Middle frontal gyrus (tissue), 1 donor: ENCODE data around the gene PCDHGB6.
"Not testable (repeated sequence)": the region's sequence is repeated elsewhere in the genome, so short reads cannot be mapped to it uniquely, and the experiment has no call there.

Experiments
- DNase-seq: peaks from one replicate; pipeline ENCODE4 v3.0.0-alpha.2; 2015; ENCODE audit warnings: low spot score; ENCODE audit errors: extremely low spot score

PCDHGB6 gene

DNA sequence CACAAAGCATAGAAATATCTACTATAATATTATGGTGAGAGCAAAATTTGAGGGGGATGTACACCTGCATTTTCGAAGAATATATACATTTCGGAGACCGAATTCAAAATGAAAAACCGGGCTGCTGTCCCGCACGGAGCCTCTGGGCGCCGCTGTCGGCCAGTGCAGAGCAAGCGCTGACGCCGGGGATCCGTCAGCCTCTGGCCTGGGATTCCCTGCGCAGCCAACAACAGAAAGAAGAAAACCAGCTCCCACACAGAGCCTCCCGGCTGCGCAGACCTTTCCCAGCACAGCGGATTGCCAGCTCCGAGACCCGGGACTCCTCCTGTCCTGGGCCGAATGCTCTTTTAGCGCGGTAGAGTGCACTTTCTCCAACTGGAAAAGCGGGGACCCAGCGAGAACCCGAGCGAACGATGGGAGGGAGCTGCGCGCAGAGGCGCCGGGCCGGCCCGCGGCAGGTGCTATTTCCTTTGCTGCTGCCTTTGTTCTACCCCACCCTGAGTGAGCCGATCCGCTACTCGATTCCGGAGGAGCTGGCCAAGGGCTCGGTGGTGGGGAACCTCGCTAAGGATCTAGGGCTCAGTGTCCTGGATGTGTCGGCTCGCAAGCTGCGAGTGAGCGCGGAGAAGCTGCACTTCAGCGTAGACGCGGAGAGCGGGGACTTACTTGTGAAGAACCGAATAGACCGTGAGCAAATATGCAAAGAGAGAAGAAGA lies at the start of gene PCDHGB6:
Gene PCDHGB6 (plus strand): TSS at position 232 of the 716 bp plus-strand sequence. CDS start 182 bp downstream, at position 414.
- DNase-seq: not testable (repeated sequence)

DNA sequence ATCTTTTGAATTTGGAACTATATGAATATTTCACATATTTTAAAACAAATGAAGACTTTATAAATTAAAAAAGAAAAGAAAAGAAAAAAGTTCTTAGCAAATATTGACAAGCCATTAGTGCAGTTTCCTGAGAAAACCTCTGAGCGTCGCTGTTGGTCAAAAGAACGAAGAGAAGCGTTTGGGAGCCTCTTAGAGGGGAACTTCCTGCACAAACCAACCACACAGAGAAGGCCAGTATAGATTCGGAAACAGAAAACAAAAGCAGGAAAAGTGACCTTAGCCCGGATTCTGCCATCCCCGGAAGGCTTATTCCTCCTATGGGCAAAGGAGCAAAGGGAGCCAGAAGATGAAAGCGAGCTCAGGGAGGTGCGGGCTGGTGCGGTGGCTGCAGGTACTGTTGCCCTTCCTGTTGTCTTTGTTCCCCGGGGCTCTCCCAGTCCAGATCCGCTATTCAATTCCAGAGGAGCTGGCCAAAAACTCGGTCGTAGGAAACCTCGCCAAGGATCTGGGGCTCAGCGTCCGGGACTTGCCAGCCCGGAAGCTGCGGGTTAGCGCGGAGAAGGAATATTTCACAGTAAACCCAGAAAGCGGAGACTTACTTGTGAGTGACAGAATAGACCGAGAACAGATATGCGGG lies 47.9 kb upstream of the PCDHGB6 start, which contains the start of gene PCDHGB2:
Gene PCDHGB2 (plus strand): TSS at position 205 of the 637 bp plus-strand sequence. CDS start 142 bp downstream, at position 347.
- DNase-seq: no peak

DNA sequence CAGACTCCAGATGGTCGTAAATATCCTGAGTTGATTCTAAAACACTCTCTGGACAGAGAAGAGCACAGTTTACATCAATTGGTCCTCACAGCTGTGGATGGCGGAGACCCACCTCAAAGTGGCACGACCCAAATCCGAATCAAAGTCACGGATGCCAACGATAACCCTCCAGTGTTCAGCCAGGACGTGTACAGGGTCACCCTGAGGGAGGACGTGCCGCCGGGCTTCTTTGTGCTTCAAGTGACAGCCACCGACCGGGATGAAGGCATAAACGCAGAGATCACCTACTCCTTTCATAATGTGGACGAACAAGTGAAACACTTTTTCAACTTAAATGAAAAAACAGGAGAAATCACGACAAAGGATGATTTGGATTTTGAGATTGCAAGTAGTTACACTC lies 47.1 kb upstream of the PCDHGB6 start:
- DNase-seq: no peak

DNA sequence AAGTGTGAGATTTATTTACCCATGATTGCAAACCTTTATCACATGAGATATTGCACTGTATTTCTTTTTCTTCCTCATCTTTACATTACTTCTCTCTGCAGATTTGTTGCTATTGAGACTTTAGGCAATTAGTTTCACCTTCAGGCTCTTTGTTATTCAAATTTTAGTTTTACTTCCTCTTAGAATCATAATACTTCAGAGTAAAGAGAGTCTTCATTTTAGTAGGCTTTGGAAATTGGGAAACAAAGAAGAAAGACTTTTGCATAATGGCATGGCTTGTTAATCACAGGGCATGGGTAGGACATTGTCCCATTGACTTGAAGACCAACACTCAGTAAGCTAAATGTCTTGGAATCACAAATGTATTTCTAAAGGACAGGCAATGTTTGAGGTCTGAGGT lies 45.1 kb upstream of the PCDHGB6 start:
- no peak for DNase-seq

DNA sequence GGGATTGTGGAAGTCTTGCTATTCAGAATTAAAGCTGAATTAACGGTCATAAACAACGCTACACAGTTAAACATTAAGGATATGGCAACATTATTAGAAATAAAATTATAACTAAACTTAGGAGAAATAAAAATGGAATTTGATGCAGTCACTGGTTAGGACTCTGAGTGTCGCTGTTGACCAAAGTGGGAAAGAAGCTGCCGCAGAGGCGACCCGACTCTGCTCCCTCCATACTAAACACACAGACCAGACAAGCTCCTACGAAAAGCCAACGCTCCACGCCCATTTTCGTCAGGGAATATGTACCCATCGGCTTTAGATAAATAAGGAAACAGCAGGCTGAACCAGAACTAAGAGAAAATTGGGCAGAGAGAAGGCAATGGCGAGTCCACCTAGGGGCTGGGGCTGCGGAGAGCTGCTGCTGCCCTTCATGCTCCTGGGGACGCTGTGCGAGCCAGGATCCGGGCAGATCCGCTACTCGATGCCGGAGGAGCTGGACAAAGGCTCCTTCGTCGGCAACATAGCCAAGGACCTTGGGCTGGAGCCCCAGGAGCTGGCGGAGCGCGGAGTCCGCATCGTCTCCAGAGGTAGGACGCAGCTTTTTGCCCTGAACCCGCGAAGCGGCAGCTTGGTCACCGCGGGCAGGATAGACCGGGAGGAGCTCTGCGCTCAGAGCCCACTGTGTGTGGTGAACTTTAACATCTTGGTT lies 43.7 kb upstream of the PCDHGB6 start, which contains the start of gene PCDHGA5:
Gene PCDHGA5 (plus strand): TSS at position 211 of the 709 bp plus-strand sequence. CDS start 169 bp downstream, at position 380.
- DNase-seq: no peak

DNA sequence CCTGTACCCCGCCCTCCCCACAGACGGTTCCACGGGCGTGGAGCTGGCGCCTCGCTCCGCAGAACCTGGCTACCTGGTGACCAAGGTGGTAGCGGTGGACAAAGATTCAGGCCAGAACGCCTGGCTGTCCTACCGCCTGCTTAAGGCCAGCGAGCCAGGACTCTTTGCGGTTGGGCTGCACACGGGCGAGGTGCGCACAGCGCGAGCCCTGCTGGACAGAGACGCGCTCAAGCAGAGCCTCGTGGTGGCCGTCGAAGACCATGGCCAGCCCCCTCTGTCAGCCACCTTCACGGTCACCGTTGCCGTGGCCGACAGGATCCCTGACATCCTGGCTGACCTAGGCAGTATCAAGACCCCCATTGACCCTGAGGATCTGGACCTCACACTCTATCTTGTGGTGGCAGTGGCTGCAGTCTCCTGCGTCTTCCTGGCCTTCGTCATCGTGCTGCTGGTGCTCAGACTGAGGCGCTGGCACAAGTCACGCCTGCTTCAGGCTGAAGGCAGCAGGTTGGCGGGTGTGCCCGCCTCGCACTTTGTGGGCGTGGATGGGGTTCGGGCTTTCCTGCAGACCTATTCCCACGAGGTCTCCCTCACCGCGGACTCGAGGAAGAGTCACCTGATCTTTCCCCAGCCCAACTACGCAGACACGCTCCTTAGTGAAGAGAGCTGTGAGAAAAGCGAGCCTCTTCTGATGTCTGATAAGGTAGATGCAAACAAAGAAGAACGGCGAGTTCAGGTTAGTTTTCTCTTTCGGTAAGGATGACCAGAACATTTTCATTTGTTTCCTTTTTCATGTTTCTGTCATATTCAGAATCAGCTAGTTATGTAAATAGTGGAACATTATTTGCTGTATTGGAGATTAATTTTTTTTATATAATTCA lies 41.6 kb upstream of the PCDHGB6 start:
- DNase-seq: no peak

DNA sequence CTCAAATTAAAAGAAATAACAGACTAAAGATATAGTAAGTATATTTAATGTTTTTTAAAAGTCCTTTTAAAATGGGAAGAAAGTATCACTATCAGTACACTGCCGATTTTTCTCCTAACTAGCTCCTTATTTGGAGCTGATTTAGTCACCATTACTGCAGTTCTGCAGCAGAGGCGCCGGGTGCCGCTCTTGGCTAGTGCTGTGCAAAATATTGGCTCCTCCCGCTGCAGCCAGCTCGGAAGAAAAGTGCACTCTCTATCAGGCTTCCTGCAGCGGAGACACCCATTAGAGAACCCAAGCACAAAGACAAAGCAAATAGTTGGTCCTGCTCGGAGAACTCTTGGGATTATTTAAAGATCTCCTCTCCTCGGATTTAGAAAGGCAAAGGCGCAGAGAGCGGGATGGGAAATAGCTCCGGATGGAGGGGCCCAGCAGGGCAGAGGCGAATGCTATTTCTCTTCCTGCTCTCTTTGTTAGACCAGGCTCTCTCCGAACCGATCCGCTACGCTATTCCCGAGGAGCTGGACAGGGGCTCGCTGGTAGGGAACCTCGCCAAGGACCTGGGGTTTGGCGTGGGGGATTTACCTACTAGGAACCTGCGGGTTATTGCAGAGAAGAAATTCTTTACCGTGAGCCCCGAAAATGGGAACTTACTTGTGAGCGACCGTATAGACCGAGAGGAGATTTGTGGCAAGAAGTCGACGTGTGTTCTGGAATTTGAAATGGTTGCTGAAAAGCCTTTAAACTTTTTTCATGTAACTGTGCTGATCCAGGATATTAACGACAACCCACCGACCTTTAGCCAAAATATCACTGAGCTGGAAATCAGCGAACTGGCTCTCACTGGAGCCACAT lies 37.6 kb upstream of the PCDHGB6 start, which contains the start of gene PCDHGB3:
Gene PCDHGB3 (plus strand): TSS at position 249 of the 855 bp plus-strand sequence. CDS start 153 bp downstream, at position 402.
- DNase-seq: no peak

DNA sequence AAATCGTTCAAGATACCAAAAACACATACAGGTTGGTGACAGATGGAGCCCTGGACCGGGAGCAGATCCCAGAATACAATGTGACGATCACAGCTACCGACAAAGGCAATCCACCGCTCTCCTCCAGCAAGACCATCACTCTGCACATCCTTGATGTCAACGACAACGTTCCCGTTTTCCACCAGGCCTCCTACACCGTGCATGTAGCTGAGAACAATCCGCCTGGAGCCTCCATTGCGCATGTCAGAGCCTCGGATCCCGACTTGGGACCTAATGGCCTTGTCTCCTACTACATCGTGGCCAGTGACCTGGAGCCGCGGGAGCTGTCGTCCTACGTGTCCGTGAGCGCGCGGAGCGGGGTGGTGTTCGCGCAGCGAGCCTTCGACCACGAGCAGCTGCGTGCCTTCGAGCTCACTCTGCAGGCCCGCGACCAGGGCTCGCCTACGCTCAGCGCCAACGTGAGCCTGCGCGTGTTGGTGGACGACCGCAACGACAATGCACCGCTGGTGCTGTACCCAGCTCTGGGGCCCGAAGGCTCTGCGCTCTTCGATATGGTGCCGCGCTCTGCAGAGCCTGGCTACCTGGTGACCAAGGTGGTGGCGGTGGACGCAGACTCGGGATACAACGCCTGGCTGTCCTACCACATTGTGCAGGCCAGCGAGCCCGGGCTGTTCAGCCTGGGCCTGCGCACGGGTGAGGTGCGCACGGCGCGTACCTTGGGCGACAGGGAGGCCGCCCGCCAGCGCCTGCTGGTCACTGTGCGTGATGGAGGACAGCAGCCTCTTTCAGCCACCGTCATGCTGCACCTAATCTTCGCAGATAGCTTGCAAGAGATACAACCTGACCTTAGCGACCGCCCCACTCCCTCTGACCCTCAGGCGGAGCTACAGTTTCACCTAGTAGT lies 36.0 kb upstream of the PCDHGB6 start:
- DNase-seq: no peak

DNA sequence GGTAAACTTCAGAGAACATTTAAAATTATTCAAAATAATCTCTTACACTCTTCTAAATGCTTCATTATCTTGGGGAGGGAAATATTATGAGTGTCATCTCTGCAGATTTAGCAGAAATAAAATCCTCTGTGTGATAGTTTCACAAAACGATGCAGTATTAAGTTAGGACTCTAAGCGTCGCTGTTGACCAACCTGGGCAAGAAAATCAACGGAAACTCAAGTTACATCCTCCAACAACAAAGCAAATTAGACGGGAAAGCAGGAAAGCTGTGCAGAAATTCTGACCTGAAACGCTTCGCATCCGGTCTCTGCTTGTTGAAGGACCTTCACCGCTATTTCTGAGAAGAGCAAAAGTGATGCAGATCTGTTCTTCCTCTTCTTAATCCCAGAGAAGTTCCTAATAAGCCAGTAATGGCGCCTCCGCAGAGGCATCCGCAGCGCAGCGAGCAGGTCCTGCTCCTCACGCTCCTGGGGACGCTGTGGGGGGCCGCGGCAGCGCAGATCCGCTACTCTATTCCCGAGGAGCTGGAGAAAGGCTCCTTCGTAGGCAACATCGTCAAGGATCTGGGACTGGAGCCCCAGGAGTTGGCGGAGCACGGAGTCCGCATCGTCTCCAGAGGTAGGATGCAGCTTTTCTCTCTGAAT lies 34.0 kb upstream of the PCDHGB6 start, which contains the start of gene PCDHGA6:
Gene PCDHGA6 (plus strand): TSS at position 219 of the 645 bp plus-strand sequence. CDS start 193 bp downstream, at position 412.
- DNase-seq: no peak

DNA sequence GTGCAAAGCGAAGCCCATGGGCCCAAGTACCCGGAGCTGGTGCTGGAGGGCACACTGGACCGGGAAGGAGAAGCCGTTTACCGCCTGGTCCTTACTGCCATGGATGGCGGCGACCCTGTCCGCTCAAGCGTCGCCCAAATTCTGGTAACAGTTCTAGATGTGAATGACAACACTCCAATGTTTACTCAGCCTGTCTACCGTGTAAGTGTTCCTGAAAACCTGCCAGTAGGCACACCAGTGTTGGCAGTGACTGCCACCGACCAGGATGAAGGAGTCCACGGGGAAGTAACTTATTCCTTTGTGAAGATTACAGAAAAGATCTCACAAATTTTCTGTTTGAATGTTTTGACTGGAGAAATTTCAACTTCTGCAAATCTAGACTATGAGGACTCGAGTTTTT lies 33.2 kb upstream of the PCDHGB6 start:
- no peak for DNase-seq

DNA sequence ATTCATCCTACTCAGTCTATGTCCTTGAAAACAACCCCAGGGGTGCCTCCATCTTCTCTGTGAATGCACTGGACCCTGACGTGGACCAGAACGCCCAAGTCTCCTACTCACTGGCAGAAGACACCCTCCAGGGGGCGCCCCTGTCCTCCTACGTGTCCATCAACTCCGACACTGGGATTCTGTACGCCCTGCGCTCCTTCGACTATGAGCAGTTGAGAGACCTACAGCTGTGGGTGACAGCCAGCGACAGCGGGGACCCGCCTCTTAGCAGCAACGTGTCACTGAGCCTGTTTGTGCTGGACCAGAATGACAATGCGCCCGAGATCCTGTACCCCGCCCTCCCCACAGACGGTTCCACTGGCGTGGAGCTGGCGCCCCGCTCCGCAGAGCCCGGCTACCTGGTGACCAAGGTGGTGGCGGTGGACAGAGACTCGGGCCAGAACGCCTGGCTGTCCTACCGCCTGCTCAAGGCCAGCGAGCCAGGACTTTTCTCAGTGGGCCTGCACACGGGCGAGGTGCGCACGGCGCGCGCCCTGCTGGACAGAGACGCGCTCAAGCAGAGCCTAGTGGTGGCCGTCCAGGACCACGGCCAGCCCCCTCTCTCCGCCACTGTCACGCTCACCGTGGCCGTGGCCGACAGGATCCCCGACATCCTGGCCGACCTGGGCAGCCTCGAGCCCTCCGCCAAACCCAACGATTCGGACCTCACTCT lies 32.2 kb upstream of the PCDHGB6 start:
- not testable (repeated sequence) for DNase-seq

DNA sequence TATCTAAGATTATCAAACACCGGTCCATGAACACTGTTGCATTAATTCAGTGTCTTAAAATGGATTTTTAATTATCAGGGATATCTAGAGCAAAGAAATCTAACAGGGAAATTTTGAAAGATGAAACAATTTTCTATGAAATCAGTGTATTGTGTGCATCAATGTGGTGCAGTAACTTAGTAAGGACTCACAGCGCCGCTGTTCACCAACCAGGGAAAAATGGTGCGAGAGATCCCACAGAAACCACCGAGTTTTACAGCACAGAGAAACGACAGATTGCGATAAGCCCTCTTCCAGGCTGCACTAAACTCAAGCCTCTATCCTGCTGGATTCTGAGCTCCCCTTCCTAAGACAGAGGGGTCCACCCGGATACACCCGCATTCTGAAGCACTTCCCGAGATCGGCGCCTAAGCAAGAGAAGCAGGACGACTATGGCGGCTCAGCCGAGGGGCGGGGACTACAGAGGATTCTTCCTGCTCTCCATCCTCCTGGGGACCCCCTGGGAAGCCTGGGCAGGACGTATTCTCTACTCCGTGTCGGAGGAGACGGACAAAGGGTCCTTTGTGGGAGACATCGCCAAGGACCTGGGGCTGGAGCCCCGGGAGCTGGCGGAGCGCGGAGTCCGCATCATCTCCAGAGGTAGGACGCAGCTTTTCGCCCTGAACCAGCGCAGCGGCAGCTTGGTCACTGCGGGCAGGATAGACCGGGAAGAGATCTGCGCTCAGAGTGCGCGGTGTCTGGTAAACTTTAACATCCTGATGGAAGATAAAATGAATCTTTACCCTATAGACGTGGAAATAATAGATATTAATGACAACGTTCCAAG lies 25.1 kb upstream of the PCDHGB6 start, which contains the start of gene PCDHGA7:
Gene PCDHGA7 (plus strand): TSS at position 274 of the 826 bp plus-strand sequence. CDS start 158 bp downstream, at position 432.
- DNase-seq: no peak

DNA sequence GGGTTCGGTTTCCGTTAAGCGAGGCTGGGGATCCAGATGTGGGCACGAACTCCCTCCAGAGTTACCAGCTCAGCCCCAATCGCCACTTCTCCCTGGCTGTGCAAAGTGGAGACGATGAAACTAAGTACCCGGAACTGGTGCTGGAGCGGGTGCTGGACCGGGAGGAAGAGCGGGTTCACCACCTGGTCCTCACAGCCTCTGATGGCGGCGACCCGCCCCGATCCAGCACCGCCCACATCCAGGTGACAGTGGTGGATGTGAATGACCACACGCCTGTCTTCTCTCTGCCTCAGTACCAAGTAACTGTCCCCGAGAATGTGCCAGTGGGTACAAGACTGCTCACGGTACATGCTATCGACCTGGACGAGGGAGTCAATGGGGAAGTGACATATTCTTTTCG lies 24.5 kb upstream of the PCDHGB6 start:
- no peak for DNase-seq

DNA sequence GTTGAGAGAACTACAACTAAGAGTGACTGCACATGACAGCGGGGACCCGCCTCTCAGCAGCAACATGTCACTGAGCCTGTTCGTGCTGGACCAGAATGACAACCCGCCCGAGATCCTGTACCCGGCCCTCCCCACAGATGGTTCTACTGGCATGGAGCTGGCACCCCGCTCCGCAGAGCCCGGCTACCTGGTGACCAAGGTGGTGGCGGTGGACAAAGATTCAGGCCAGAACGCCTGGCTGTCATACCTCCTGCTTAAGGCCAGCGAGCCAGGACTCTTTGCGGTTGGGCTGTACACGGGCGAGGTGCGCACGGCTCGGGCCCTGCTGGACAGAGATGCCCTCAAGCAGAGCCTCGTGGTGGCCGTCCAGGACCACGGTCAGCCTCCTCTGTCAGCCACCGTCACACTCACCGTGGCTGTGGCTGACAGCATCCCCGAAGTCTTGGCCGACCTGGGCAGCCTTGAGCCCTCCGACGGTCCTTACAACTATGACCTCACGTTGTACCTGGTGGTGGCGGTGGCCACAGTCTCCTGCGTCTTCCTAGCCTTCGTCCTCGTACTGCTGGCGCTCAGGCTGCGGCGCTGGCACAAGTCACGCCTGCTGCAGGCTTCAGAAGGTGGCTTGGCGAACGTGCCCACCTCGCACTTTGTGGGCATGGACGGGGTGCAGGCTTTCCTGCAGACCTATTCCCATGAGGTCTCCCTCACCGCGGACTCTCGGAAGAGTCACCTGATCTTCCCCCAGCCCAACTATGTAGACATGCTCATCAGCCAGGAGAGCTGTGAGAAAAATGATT lies 23.2 kb upstream of the PCDHGB6 start:
- DNase-seq: no peak

DNA sequence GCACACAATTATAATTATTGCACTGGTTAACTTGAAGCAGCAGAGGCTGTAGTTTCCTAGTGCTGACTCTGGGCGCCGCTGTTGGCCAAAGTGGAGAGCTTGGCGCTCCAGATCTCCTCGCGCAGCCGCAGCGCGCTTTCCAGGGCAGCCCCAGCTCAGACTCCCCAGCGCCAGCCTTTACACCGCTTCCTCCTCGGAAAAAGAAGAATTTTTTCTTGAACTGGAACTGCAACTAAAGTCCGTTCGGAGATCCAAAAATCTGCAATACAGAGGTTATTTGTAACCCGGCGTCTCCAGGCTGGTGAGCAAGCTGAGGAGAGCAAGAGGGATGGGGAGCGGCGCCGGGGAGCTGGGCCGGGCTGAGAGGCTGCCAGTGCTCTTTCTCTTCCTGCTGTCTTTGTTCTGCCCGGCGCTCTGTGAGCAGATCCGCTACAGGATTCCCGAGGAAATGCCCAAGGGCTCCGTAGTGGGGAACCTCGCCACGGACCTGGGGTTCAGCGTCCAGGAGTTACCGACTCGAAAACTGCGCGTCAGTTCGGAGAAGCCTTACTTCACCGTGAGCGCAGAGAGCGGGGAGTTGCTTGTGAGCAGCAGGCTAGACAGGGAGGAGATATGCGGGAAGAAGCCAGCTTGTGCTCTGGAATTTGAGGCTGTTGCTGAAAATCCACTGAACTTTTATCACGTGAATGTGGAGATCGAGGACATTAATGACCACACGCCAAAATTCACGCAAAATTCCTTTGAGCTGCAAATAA lies 20.1 kb upstream of the PCDHGB6 start, which contains the start of gene PCDHGB4:
Gene PCDHGB4 (plus strand): TSS at position 142 of the 755 bp plus-strand sequence. CDS start 187 bp downstream, at position 329.
- not testable (repeated sequence) for DNase-seq
